Trophoblast cell (in vitro differentiated cells and primary cell): ENCODE data around the gene SEMA4D.

Experiments used
- DNase-seq, 2 donors: peaks; one replicate each; pipeline ENCODE4 v3.0.0-alpha.2; 2016
- H2AFZ ChIP-seq: 2 replicates; pipeline ENCODE4 v1.6.1; 2013; ENCODE audit warnings: low read length, moderate library complexity, mild to moderate bottlenecking; ENCODE audit not compliant: insufficient read depth, poor library complexity
- H2AK5ac ChIP-seq: 2 replicates; pipeline ENCODE4 v1.6.1; 2013; ENCODE audit warnings: mild to moderate bottlenecking, low read length
- H2BK120ac ChIP-seq: 2 replicates; pipeline ENCODE4 v1.6.1; 2013; ENCODE audit warnings: low read length, mild to moderate bottlenecking, moderate library complexity; ENCODE audit not compliant: insufficient read depth, poor library complexity
- H2BK12ac ChIP-seq: 2 replicates; pipeline ENCODE4 v1.6.1; 2013; ENCODE audit warnings: mild to moderate bottlenecking, low read length, moderate library complexity
- H2BK5ac ChIP-seq: 2 replicates; pipeline ENCODE4 v1.6.1; 2013; ENCODE audit warnings: low read length, low read depth, moderate library complexity, mild to moderate bottlenecking; ENCODE audit not compliant: poor library complexity
- H3K14ac ChIP-seq: 2 replicates; pipeline ENCODE4 v1.6.1; 2013; ENCODE audit warnings: mild to moderate bottlenecking, low read length
- H3K18ac ChIP-seq: 2 replicates; pipeline ENCODE4 v1.6.1; 2013; ENCODE audit warnings: mild to moderate bottlenecking, low read length
- H3K23ac ChIP-seq: 2 replicates; pipeline ENCODE4 v1.6.1; 2013; ENCODE audit warnings: low read length
- H3K27ac ChIP-seq: 2 replicates; pipeline ENCODE4 v1.5.1; 2013; ENCODE audit warnings: low read depth, mild to moderate bottlenecking, inconsistent platforms, low read length, moderate library complexity
- H3K27me3 ChIP-seq: 2 replicates; pipeline ENCODE4 v1.6.1; 2013; ENCODE audit warnings: inconsistent platforms, mild to moderate bottlenecking, low read length, moderate library complexity; ENCODE audit not compliant: insufficient read depth
- H3K36me3 ChIP-seq, 2 experiments: 1 replicate in 1 of 2; 2 replicates in 1 of 2; pipeline ENCODE4 v1.6.1; 2013; ENCODE audit warnings: low read length in 2 of 2, mild to moderate bottlenecking in 2 of 2, moderate library complexity in 1 of 2; ENCODE audit not compliant: insufficient read depth in 2 of 2, control insufficient read depth in 1 of 2
- H3K4ac ChIP-seq: 2 replicates; pipeline ENCODE4 v1.6.1; 2013; ENCODE audit warnings: low read depth, mild to moderate bottlenecking, low read length, moderate library complexity
- H3K4me1 ChIP-seq, 2 experiments: 1 replicate in 1 of 2; 2 replicates in 1 of 2; pipeline ENCODE4 v1.6.1; 2013; ENCODE audit warnings: low read length in 2 of 2, mild to moderate bottlenecking in 2 of 2, moderate library complexity in 1 of 2; ENCODE audit not compliant: insufficient read depth in 2 of 2, control insufficient read depth in 1 of 2
- H3K4me2 ChIP-seq: 2 replicates; pipeline ENCODE4 v1.6.1; 2013; ENCODE audit warnings: inconsistent platforms, mild to moderate bottlenecking, low read length, moderate library complexity
- H3K4me3 ChIP-seq: 2 replicates; pipeline ENCODE4 v1.5.1; 2013; ENCODE audit warnings: mild to moderate bottlenecking, low read depth, low read length, inconsistent platforms
- H3K79me1 ChIP-seq: one replicate; pipeline ENCODE4 v1.6.1; 2013; ENCODE audit warnings: low read length
- H3K79me2 ChIP-seq: 2 replicates; pipeline ENCODE4 v1.6.1; 2013; ENCODE audit warnings: low read length, mild to moderate bottlenecking; ENCODE audit not compliant: control insufficient read depth, insufficient read depth, poor library complexity
- H3K9ac ChIP-seq: 2 replicates; pipeline ENCODE4 v1.6.1; 2013; ENCODE audit warnings: mild to moderate bottlenecking, low read length
- H3K9me3 ChIP-seq: 2 replicates; pipeline ENCODE4 v1.6.1; 2013; ENCODE audit warnings: low read depth, mild to moderate bottlenecking, control low read depth, inconsistent platforms, low read length; ENCODE audit not compliant: insufficient read depth
- H4K12ac ChIP-seq: 2 replicates; pipeline ENCODE4 v1.6.1; 2013; ENCODE audit warnings: low read depth, mild to moderate bottlenecking, low read length, moderate library complexity
- H4K8ac ChIP-seq: 2 replicates; pipeline ENCODE4 v1.6.1; 2013; ENCODE audit warnings: low read depth, mild to moderate bottlenecking, low read length, moderate library complexity
- H4K91ac ChIP-seq: one replicate; pipeline ENCODE4 v1.6.1; 2013; ENCODE audit warnings: low read depth, mild to moderate bottlenecking, low read length, moderate library complexity
- WGBS: extraction: QIAGEN DNeasy Blood & Tissue Kit; methylation state at CpG from one replicate; pipeline ENCODE4 v1.1.7; 2013; ENCODE audit warnings: missing lambda C conversion rate; ENCODE audit not compliant: insufficient read length, insufficient coverage; ENCODE audit errors: extremely low coverage; 5-methylcytosine and 5-hydroxymethylcytosine counted together

The SEMA4D gene

GRCh38 chr9:89368978-89369377 lies 128.9 kb downstream of the SEMA4D start:
- Histone ChIP-seq H3K27ac (no peak overlapping the region), H3K36me3 (peaks cover 2% of the 10 kb centered on the region in 2 experiments), H2AFZ (no peak overlapping the region), H3K14ac (no peak overlapping the region), H2BK5ac (no peak overlapping the region), H4K91ac (no peak overlapping the region), H3K27me3 (no peaks in the 10 kb centered on the region), H3K4me3 (no peak overlapping the region), H2BK120ac (no peak overlapping the region), H3K18ac (no peak overlapping the region), H3K4ac (no peak overlapping the region), H3K4me1 (no peaks in the 10 kb centered on the region), H2AK5ac (no peak overlapping the region), H4K12ac (no peak overlapping the region), H4K8ac (no peak overlapping the region), H3K4me2 (no peak overlapping the region), H3K79me1 (no peaks in the 10 kb centered on the region), H3K79me2 (no peaks in the 10 kb centered on the region), H3K9ac (no peak overlapping the region), H3K23ac (no peak overlapping the region), H2BK12ac (no peak overlapping the region), H3K9me3 (peaks cover 14% of the 10 kb centered on the region)
- WGBS = no CpG with 5 or more reads among the region's 8 CpGs
- no peak for DNase-seq

- DNase-seq = no peak
- Histone ChIP-seq H3K23ac (no peak overlapping the region), H3K18ac (no peak overlapping the region), H3K36me3 (peaks cover 3 to 6% of the 10 kb centered on the region in 2 experiments), H3K4me1 (no peaks in the 10 kb centered on the region), H3K9me3 (peaks cover 15% of the 10 kb centered on the region), H4K91ac (no peak overlapping the region), H3K9ac (no peak overlapping the region), H2BK12ac (no peak overlapping the region), H3K4me3 (no peak overlapping the region), H3K79me2 (no peaks in the 10 kb centered on the region), H4K8ac (no peak overlapping the region), H2AFZ (no peak overlapping the region), H3K79me1 (no peaks in the 10 kb centered on the region), H3K27ac (no peak overlapping the region), H2AK5ac (no peak overlapping the region), H3K27me3 (no peaks in the 10 kb centered on the region), H2BK120ac (no peak overlapping the region), H2BK5ac (no peak overlapping the region), H3K4me2 (no peak overlapping the region), H4K12ac (no peak overlapping the region), H3K4ac (no peak overlapping the region), H3K14ac (no peak overlapping the region)
- no CpG with 5 or more reads among the region's 7 CpGs for WGBS
Measured at GRCh38 chr9:89368550-89368949, 129.4 kb downstream of the SEMA4D start.

GRCh38 chr9:89367726-89368437 lies 130.0 kb downstream of the SEMA4D start:
- Histone ChIP-seq H3K4me1 (no peaks in the 10 kb centered on the region), H3K14ac (no peak overlapping the region), H3K4ac (no peak overlapping the region), H3K9me3 (peaks cover 15% of the 10 kb centered on the region), H2AFZ (no peak overlapping the region), H3K4me3 (no peak overlapping the region), H2BK5ac (no peak overlapping the region), H3K36me3 (peaks cover 6 to 7% of the 10 kb centered on the region in 2 experiments), H3K79me2 (no peaks in the 10 kb centered on the region), H4K91ac (no peak overlapping the region), H3K27ac (no peak overlapping the region), H4K8ac (no peak overlapping the region), H3K18ac (no peak overlapping the region), H3K79me1 (no peaks in the 10 kb centered on the region), H2AK5ac (no peak overlapping the region), H4K12ac (no peak overlapping the region), H3K9ac (no peak overlapping the region), H3K23ac (no peak overlapping the region), H2BK120ac (no peak overlapping the region), H3K4me2 (no peak overlapping the region), H3K27me3 (no peaks in the 10 kb centered on the region), H2BK12ac (no peak overlapping the region)
- DNase-seq = no peak
- WGBS = no CpG with 5 or more reads among the region's 14 CpGs

DNA sequence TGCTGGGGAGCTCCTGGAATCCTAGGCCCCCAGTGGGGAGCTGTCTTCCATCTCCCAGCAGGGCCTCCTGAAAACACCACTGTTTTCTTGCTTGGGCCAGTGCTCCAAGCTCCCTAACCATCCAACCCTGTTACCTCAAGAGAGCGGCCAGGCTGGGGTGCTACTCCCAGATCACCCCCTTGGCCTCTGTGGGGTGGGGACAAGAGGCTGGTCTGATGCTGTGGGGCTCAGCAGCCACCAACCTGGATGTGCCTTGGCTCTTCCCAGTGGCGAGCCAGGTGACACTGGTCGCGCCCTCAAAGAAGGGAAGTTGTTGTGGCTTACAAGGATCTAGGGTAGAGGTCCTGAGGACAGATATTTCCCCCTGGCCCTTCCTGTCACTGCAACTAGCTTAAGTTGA lies 130.6 kb downstream of the SEMA4D start:
- Histone ChIP-seq H4K12ac (no peak overlapping the region), H3K27me3 (no peaks in the 10 kb centered on the region), H3K14ac (no peak overlapping the region), H3K23ac (no peak overlapping the region), H3K79me2 (no peaks in the 10 kb centered on the region), H2BK120ac (no peak overlapping the region), H2BK5ac (no peak overlapping the region), H2BK12ac (no peak overlapping the region), H3K9me3 (peaks cover 15% of the 10 kb centered on the region), H2AFZ (no peak overlapping the region), H3K4ac (no peak overlapping the region), H3K18ac (no peak overlapping the region), H3K27ac (no peak overlapping the region), H3K4me1 (no peaks in the 10 kb centered on the region), H3K9ac (no peak overlapping the region), H3K4me2 (no peak overlapping the region), H3K36me3 (peaks cover 10 to 11% of the 10 kb centered on the region in 2 experiments), H4K8ac (no peak overlapping the region), H3K79me1 (no peaks in the 10 kb centered on the region), H4K91ac (no peak overlapping the region), H2AK5ac (no peak overlapping the region), H3K4me3 (no peak overlapping the region)
- no peak for DNase-seq
- WGBS = no CpG with 5 or more reads among the region's 4 CpGs
